Progenitor cell of endocrine pancreas (in vitro differentiated cells): ENCODE data around the gene UBR7. TPM values are rescaled to one million over a fixed set of nuclear protein-coding genes. Genes with fewer than 3 reads are reported as not detected.
"Not testable (repeated sequence)": the region's sequence is repeated elsewhere in the genome, so short reads cannot be mapped to it uniquely, and the experiment has no call there.

Source experiments
- DNase-seq: peaks from one replicate; pipeline ENCODE4 v3.0.0; 2021; ENCODE audit warnings: low spot score; ENCODE audit not compliant: unreplicated experiment
- H3K27ac Mint-ChIP-seq: 2 replicates; pipeline ENCODE4 v1.8.0; 2021; ENCODE audit warnings: mild to moderate bottlenecking, moderate library complexity, mixed read lengths
- H3K27me3 Mint-ChIP-seq: 2 replicates; pipeline ENCODE4 v1.8.0; 2021; ENCODE audit warnings: mixed read lengths
- H3K36me3 Mint-ChIP-seq: 2 replicates; pipeline ENCODE4 v1.8.0; 2022; ENCODE audit warnings: mixed read lengths; ENCODE audit not compliant: insufficient read depth
- H3K4me1 Mint-ChIP-seq: 2 replicates; pipeline ENCODE4 v1.8.0; 2021; ENCODE audit warnings: low read depth, mixed read lengths
- H3K4me3 Mint-ChIP-seq: 2 replicates; pipeline ENCODE4 v1.8.0; 2021; ENCODE audit warnings: low read depth, mild to moderate bottlenecking, moderate library complexity, mixed read lengths
- H3K9me3 Mint-ChIP-seq: 2 replicates; pipeline ENCODE4 v1.8.0; 2021; ENCODE audit warnings: low read depth, mixed read lengths
- CTCF ChIP-seq: fragments of 200-600 bp; sonication (generic); IDR thresholded peaks from one replicate; pipeline ENCODE4 v1.5.0; 2021; ENCODE audit warnings: antibody characterized with exemption, mild to moderate bottlenecking; ENCODE audit not compliant: unreplicated experiment
- total RNA-seq: library from RNA; stranded (reverse); gene quantifications from 2 replicates; pipeline ENCODE4 v1.2.1, GENCODE V29; 2021

Gene UBR7
- total RNA-seq, 1 donor from 2014 or later = 17.2 TPM

GRCh38 chr14:93230539-93230938, 23.5 kb downstream of the UBR7 start:
- Mint-ChIP-seq H3K4me3 (no peak overlapping the region), H3K4me1 (no peaks in the 10 kb centered on the region), H3K27me3 (peaks cover 4% of the 10 kb centered on the region), H3K27ac (no peak overlapping the region), H3K36me3 (peaks cover 6% of the 10 kb centered on the region), H3K9me3 (no peaks in the 10 kb centered on the region)
- DNase-seq = no peak
- TF ChIP-seq CTCF = no peak

- DNase-seq = no peak
- Mint-ChIP-seq H3K36me3 (peaks cover 5% of the 10 kb centered on the region), H3K27me3 (peaks cover 4% of the 10 kb centered on the region), H3K4me1 (no peaks in the 10 kb centered on the region), H3K27ac (no peak overlapping the region), H3K4me3 (no peak overlapping the region), H3K9me3 (no peaks in the 10 kb centered on the region)
- no peak for TF ChIP-seq CTCF
Observed at GRCh38 chr14:93231129-93231979, 24.3 kb downstream of the UBR7 start.

GRCh38 chr14:93232159-93232558, 25.1 kb downstream of the UBR7 start:
- TF ChIP-seq CTCF = no peak
- H3K36me3 Mint-ChIP-seq = peaks cover 3% of the 10 kb centered on the region
- H3K27me3 Mint-ChIP-seq = peaks cover 4% of the 10 kb centered on the region
- no peaks in the 10 kb centered on the region for H3K4me1 Mint-ChIP-seq
- no peak overlapping the region for H3K27ac Mint-ChIP-seq
- no peaks in the 10 kb centered on the region for H3K9me3 Mint-ChIP-seq
- no peak overlapping the region for H3K4me3 Mint-ChIP-seq
- DNase-seq = no peak

- not testable (repeated sequence) for H3K27ac Mint-ChIP-seq, H3K4me1 Mint-ChIP-seq, H3K9me3 Mint-ChIP-seq, H3K36me3 Mint-ChIP-seq, DNase-seq, H3K27me3 Mint-ChIP-seq, H3K4me3 Mint-ChIP-seq
Observed at GRCh38 chr14:93233078-93233477, 26.0 kb downstream of the UBR7 start.

GRCh38 chr14:93234798-93235197, 27.7 kb downstream of the UBR7 start:
- DNase-seq = no peak
- Mint-ChIP-seq H3K27ac (no peak overlapping the region), H3K36me3 (peaks cover 1% of the 10 kb centered on the region), H3K4me3 (no peak overlapping the region), H3K4me1 (no peaks in the 10 kb centered on the region), H3K27me3 (peaks cover 4% of the 10 kb centered on the region), H3K9me3 (no peaks in the 10 kb centered on the region)
- no peak for TF ChIP-seq CTCF
